NCI-H82 treated with DMSO at 0.1 percent for 48 hours (cell line): ENCODE data around the gene TAS1R3.

Experiments
- DNase-seq: peaks from one replicate; lab custom pipeline; 2025; ENCODE audit not compliant: unreplicated experiment; lab: John Stamatoyannopoulos, UW

TAS1R3 gene

GRCh38 chr1:1331068-1331965, at the start of gene TAS1R3:
TSS of gene TAS1R3 (plus strand) at chr1:1331280. CDS start at chr1:1331346, 66 bp downstream.
- no peak for DNase-seq

DNA sequence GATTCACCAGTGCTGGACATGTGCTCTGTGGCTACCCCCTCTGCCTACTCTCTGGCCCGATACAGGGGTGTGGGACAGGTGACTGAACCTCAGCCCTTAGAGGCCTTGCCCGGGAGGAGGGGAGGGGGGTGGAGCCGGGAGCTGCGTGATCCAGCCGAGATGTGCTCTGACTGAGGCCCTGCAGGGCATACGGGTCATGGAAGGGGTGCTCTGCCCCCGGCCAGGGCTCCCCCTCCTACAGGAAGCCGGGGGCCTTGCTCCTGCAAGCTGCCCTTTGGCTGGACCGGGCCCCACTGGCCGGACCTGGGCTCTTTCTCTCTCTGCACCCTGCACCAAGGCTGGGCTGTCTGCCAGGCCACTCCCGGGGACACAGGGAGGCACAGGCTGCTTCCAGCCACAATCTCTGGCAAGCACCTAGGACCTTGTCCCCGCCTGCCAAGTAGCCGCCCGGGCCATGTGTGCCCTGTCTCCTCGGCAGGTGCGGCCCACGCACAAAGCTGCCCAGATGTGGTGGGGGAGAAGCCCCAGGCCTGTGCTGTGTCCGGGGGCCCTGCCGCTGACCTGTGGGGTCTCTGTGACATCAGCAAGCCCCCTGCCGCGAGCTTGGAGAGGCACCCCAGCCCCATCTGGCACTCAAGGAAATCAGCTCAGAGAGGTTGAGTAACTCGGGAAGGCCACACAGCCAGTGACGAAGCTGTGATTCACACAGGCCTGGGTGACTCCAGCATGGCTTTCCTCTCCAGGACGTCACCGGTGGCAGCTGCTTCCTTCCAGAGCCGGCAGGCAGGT, 49.4 kb upstream of the TAS1R3 start:
- no peak for DNase-seq

DNA sequence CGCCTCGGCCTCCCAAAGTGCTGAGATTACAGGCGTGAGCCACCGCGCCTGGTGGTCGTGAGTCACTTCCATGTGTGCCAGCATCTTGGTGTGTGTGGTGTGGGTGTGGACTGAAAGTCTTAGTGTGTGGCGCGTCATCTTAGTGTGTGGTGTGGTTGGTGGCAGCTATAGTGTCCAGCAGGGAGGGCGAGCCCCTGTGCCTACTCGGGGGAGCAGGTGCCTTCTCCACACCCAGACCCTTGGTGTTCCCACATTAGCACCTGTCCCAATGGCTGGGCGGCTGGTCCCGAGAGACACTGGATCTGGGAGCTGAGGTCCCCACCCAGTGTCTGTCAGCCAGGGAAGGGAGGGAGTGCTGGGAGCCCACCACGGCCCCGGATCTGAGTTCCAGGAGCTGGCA, 48.1 kb upstream of the TAS1R3 start:
- DNase-seq: no peak

GRCh38 chr1:1283821-1284220, 47.3 kb upstream of the TAS1R3 start:
- no peak for DNase-seq

DNA sequence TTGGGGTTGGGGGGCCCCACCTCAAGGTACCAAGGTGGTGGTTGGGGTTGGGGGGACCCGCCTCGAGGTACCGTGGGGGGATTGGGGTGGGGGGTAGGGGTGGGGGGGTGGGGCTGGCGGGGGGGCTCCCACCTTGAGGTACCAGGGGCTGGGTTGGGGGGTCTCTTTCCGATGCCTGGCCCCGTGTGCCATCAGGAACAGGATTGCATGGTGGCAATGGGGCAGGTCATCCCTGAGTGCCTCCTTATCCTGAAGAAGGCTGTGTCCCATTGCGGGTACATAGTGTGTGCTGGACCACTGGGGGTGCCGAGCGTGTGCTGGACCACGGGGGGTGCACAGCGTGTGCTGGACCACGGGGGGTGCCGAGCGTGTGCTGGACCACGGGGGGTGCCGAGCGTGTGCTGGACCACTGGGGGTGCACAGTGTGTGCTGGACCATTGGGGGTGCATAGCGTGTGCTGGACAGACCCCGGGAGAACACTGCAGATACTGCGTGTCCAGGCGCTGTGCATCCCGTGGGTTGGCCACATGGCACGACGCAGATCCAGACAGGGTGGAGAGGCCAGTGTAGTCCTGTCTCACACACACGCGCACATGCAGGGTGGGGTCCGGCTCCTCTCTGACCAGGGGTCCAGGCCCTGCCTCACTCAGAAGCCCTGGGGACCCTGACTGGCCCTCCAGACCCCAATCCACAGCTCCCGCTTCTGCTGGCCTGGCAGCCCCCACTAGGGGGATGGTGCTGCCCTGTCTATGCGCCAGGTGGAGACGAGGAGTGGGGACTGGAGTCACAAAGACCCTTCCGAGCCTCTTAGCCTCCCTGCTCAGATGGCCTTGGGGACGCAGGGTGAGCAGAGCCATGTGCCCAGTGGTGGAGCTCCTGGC, 46.6 kb upstream of the TAS1R3 start:
- no peak for DNase-seq

DNA sequence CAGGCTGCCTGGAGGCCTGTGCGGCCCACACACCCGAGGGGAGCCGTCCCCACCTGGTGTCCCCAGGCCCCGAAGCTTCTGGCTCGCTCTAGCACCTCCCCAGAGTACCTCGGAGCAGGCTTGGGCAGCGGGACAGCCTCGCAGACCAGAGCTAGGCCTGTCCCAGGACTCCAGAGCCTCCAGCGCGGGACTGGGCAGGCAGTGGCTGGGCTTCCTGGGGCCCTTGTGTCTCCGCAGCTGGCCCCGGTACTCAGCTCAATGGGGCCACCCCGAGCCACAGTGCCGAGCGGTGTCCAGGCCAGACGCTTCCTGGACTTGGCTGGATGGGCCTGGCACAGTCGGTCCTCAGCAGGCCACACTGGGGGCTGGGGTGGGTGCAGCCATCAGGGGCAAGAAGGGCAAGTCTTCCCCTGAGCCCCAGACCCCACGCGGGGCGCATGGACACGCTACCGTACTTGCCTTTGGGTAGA, 45.9 kb upstream of the TAS1R3 start:
- no peak for DNase-seq

GRCh38 chr1:1285611-1286311, 45.3 kb upstream of the TAS1R3 start:
- no peak for DNase-seq

DNA sequence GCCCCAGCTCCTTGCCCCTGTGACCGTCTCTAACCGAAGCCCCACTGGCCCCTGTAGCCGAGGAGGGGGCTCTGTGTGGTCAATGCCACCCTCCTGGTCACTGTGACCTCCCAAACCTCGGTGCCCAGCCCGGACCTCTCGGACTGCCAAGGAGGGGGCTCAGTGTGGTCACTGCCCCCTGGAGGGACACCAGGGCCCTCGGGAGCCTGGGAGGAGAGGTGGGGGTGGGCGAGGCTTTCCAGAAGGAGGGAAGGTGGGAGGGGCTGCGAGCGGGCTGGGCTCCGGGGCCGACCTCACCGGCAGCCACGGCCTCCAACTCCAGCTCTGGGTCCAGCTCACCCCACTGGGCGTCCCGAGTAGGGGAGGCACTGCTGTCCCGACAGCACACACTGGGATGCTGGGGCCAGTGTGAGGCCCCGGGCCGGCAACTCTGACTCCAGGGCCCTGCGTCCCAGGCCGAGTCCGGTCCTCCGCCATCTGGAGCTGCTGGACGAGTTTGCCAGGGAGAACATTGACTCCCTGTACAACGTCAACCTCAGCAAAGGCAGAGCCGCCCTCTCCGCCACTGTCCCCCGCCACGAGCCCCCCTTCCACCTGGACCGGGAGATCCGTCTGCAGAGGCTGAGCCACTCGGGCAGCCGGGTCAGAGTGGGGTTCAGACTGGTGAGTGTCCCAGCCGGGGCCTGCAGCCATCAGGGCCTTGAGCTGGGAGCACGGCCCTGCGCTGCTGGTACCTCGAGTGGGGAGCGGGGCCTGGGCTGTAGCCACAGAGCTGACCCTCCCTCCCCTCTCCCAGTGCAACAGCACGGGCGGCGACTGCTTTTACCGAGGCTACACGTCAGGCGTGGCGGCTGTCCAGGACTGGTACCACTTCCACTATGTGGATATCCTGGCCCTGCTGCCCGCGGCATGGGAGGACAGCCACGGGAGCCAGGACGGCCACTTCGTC, 44.5 kb upstream of the TAS1R3 start:
- DNase-seq: no peak

DNA sequence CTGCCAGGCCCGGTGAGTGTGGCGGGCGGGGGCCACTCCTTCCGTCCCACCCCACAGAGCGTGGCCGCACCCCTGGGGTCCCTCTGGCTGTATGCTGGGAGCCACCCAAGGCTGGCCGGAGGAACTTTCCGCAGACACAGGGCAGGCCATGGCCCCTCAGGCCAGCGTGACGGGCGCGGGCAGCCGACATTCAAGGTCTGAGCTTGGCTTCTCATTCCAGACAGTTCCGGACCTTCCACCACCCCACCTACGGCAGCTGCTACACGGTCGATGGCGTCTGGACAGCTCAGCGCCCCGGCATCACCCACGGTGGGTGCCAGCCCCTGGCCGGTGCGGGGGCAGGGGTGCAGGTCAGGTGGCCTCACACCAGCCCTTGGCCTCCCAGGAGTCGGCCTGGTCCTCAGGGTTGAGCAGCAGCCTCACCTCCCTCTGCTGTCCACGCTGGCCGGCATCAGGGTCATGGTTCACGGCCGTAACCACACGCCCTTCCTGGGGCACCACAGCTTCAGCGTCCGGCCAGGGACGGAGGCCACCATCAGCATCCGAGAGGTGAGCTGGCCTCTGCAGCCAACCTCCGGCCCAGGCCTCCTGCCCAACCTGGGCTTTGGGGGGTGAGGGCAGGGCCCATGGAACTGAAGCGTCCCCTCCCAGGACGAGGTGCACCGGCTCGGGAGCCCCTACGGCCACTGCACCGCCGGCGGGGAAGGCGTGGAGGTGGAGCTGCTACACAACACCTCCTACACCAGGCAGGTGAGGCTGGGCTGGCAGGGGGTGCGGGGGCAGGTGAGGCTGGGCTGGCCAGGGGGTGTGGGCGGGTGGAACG, 43.6 kb upstream of the TAS1R3 start:
- DNase-seq: no peak

DNA sequence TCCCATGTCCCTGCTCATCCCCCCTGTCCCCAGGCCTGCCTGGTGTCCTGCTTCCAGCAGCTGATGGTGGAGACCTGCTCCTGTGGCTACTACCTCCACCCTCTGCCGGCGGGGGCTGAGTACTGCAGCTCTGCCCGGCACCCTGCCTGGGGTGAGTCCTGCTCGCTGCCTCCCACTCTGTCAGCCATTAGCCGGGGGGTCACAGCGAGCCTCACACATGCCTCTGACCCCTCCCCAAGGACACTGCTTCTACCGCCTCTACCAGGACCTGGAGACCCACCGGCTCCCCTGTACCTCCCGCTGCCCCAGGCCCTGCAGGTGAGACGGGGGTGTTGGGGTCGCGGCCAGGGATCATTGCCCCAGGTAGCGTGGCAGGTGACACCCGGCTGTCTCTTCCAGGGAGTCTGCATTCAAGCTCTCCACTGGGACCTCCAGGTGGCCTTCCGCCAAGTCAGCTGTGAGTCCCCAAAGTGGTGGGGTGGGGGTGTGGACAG, 40.8 kb upstream of the TAS1R3 start:
- peak; percentile 21 for DNase-seq

- no peak for DNase-seq
Observed at GRCh38 chr1:1291023-1291528, 40.0 kb upstream of the TAS1R3 start.

GRCh38 chr1:1291548-1292441, 39.3 kb upstream of the TAS1R3 start:
- DNase-seq: peak; percentile 55

DNA sequence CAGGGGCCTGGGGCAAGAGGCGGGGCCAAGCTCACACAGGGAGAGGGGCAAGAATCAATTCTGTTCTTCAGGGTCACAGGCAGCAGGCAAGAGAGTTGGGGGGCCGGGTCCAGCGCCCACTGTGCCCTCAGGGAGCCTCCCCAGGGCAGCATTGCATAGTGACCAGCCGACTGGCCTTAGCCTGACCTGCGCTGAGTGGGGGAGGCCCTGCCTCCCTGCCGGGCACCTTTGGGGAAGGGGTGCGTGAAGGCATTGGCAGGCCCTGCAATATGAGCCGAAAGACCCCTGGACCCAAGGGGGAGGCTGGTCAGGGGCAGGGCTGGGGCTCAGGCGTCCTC, 38.7 kb upstream of the TAS1R3 start:
- no peak for DNase-seq

GRCh38 chr1:1292851-1293250, 38.2 kb upstream of the TAS1R3 start:
- no peak for DNase-seq

GRCh38 chr1:1293263-1294249, 37.5 kb upstream of the TAS1R3 start:
- no peak for DNase-seq
